PC-3 (cell line): ENCODE data around the gene PIK3R3.

ENCODE experiments used
- CTCF ChIP-seq: fragments of 300-600 bp; sonication (generic); conservative IDR thresholded peaks from 2 replicates; pipeline ENCODE4 v1.5.1; 2017; ENCODE audit warnings: antibody characterized with exemption, low read depth, mild to moderate bottlenecking, low read length
- EZH2 ChIP-seq: fragments of 300-600 bp; sonication (generic); IDR thresholded peaks from one replicate; pipeline ENCODE4 v1.6.1; 2017; ENCODE audit warnings: antibody characterized with exemption, mild to moderate bottlenecking, low read length; ENCODE audit not compliant: unreplicated experiment
- EZH2phosphoT487 ChIP-seq: fragments of 300-600 bp; sonication (generic); IDR thresholded peaks from 2 replicates; pipeline ENCODE4 v1.6.1; 2018; ENCODE audit warnings: mild to moderate bottlenecking, antibody characterized with exemption, low read length, borderline replicate concordance

DNA sequence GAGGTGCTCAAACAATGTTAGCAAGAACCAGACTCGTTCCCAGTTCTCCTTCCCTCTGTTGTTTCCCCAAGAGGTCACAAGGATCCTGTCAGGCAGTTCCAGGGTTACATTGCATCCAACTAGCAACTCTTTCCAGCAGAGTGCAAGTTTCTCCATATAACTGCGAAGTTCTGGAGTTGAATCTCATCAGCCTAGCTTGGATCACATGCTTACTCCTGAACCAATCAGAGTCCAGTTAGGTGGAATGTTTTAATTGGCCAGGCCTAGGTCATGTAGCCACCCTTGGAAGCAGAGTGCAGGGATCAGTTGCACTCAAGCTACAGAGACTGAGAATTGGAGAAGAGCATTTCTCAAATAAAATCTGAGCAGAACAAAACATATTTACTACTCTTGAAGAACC is 15.9 kb upstream of the PIK3R3 start:
- no peak for TF ChIP-seq EZH2
- TF ChIP-seq CTCF = no peak
- TF ChIP-seq EZH2phosphoT487 = no peak
